HEK293 (cell line): Measurements from ENCODE around the gene ZFYVE28.

ENCODE experiments used
- CTCF ChIA-PET: fragments of 350-600 bp; formaldehyde crosslinking; extraction: SDS; loops from one replicate; lab custom pipeline; 2021; ENCODE audit warnings: antibody characterized with exemption; lab: Yijun Ruan, JAX
- POLR2A ChIA-PET: fragments of 300-600 bp; formaldehyde crosslinking; extraction: SDS; loops from one replicate; lab custom pipeline; 2020; ENCODE audit warnings: antibody characterized with exemption, inconsistent platforms; lab: Yijun Ruan, JAX
- H3K27ac ChIP-seq: fragments of 200-500 bp; sonication (Bioruptor generic); 2 replicates; pipeline ENCODE4 v1.5.1; 2014; ENCODE audit warnings: low read depth, low read length, control low read depth, inconsistent platforms; ENCODE audit errors: extremely low read depth
- H3K36me3 ChIP-seq, 2 experiments: fragments of 200-500 bp in 1 of 2; sonication (Bioruptor generic) in 1 of 2; 1 replicate in 1 of 2; 2 replicates in 1 of 2; pipeline ENCODE4 v1.5.1; 2014 to 2017; ENCODE audit warnings: inconsistent platforms in 2 of 2, low read length in 2 of 2; ENCODE audit not compliant: control insufficient read depth in 2 of 2, insufficient read depth in 1 of 2
- H3K4me1 ChIP-seq: fragments of 200-500 bp; sonication (Bioruptor generic); 2 replicates; pipeline ENCODE4 v1.5.1; 2014; ENCODE audit warnings: mild to moderate bottlenecking, low read length, inconsistent platforms; ENCODE audit not compliant: control insufficient read depth, insufficient read depth
- H3K4me3 ChIP-seq: 2 replicates; pipeline ENCODE4 v1.5.1; 2011; ENCODE audit warnings: low read depth, mild to moderate bottlenecking, control low read depth, low read length, moderate library complexity
- H3K9me3 ChIP-seq: fragments of 200-500 bp; sonication (Bioruptor generic); 2 replicates; pipeline ENCODE4 v1.5.1; 2014; ENCODE audit warnings: low read depth, low read length, inconsistent platforms; ENCODE audit not compliant: control insufficient read depth, insufficient read depth
- ATF2 ChIP-seq: fragments of 450-650 bp; formaldehyde crosslinking; IDR thresholded peaks from 2 replicates; pipeline ENCODE4 v1.5.1; 2016; ENCODE audit warnings: missing biosample characterization, missing genetic modification characterization, low read depth
- GLI4 ChIP-seq: fragments of 450-650 bp; formaldehyde crosslinking; IDR thresholded peaks from 2 replicates; pipeline ENCODE4 v1.5.1; 2016; ENCODE audit warnings: missing biosample characterization, missing genetic modification characterization
- GLIS1 ChIP-seq: fragments of 450-650 bp; formaldehyde crosslinking; IDR thresholded peaks from 2 replicates; pipeline ENCODE4 v1.5.1; 2016; ENCODE audit warnings: missing biosample characterization, missing genetic modification characterization
- GLIS2 ChIP-seq: fragments of 450-650 bp; formaldehyde crosslinking; IDR thresholded peaks from 2 replicates; pipeline ENCODE4 v1.5.1; 2016; ENCODE audit warnings: missing biosample characterization, missing genetic modification characterization
- HOXD13 ChIP-seq: sonication (generic); formaldehyde crosslinking; IDR thresholded peaks from 2 replicates; pipeline ENCODE4 v1.8.0; 2022; ENCODE audit warnings: missing genetic modification reagents, borderline replicate concordance
- PRDM10 ChIP-seq: fragments of 450-650 bp; formaldehyde crosslinking; IDR thresholded peaks from 2 replicates; pipeline ENCODE4 v1.5.1; 2016; ENCODE audit warnings: missing biosample characterization, missing genetic modification characterization
- TCF7L2 ChIP-seq: IDR thresholded peaks from 2 replicates; pipeline ENCODE4 v1.6.1; 2011; ENCODE audit warnings: low read depth, mild to moderate bottlenecking, inconsistent platforms, low read length, moderate library complexity, borderline replicate concordance
- ZBTB10 ChIP-seq: fragments of 450-650 bp; formaldehyde crosslinking; IDR thresholded peaks from 2 replicates; pipeline ENCODE4 v1.5.1; 2016; ENCODE audit warnings: missing biosample characterization, missing genetic modification characterization
- ZBTB20 ChIP-seq: fragments of 450-650 bp; formaldehyde crosslinking; IDR thresholded peaks from 2 replicates; pipeline ENCODE4 v1.5.1; 2016; ENCODE audit warnings: missing biosample characterization, missing genetic modification characterization
- ZFP3 ChIP-seq: fragments of 450-650 bp; formaldehyde crosslinking; IDR thresholded peaks from 2 replicates; pipeline ENCODE4 v1.5.1; 2016; ENCODE audit warnings: low read depth, missing biosample characterization, missing genetic modification characterization
- ZIC2 ChIP-seq: fragments of 450-650 bp; formaldehyde crosslinking; IDR thresholded peaks from 2 replicates; pipeline ENCODE4 v1.5.1; 2016; ENCODE audit warnings: missing biosample characterization, missing genetic modification characterization
- ZNF184 ChIP-seq: fragments of 450-650 bp; IDR thresholded peaks from 2 replicates; pipeline ENCODE4 v1.5.1; 2018; ENCODE audit warnings: missing biosample characterization, mild to moderate bottlenecking, missing genetic modification characterization
- ZNF214 ChIP-seq: fragments of 450-650 bp; formaldehyde crosslinking; IDR thresholded peaks from 2 replicates; pipeline ENCODE4 v1.5.1; 2017; ENCODE audit warnings: missing biosample characterization, mild to moderate bottlenecking, missing genetic modification characterization, borderline replicate concordance
- ZNF221 ChIP-seq: fragments of 450-650 bp; formaldehyde crosslinking; IDR thresholded peaks from 2 replicates; pipeline ENCODE4 v1.5.1; 2017; ENCODE audit warnings: missing biosample characterization, missing genetic modification characterization, borderline replicate concordance
- ZNF335 ChIP-seq: fragments of 450-650 bp; formaldehyde crosslinking; conservative IDR thresholded peaks from 2 replicates; pipeline ENCODE4 v1.5.1; 2016; ENCODE audit warnings: missing biosample characterization, missing genetic modification characterization
- ZNF391 ChIP-seq: fragments of 450-650 bp; formaldehyde crosslinking; IDR thresholded peaks from 2 replicates; pipeline ENCODE4 v1.5.1; 2016; ENCODE audit warnings: low read depth, missing biosample characterization, missing genetic modification characterization, borderline replicate concordance
- ZNF548 ChIP-seq: fragments of 450-650 bp; formaldehyde crosslinking; IDR thresholded peaks from 2 replicates; pipeline ENCODE4 v1.5.1; 2016; ENCODE audit warnings: missing biosample characterization, missing genetic modification characterization
- ZNF549 ChIP-seq: fragments of 450-650 bp; IDR thresholded peaks from 2 replicates; pipeline ENCODE4 v1.5.1; 2018; ENCODE audit warnings: missing biosample characterization, missing genetic modification characterization, mild to moderate bottlenecking, inconsistent platforms, moderate library complexity
- ZNF639 ChIP-seq: fragments of 450-650 bp; formaldehyde crosslinking; IDR thresholded peaks from 2 replicates; pipeline ENCODE4 v1.5.1; 2016; ENCODE audit warnings: missing biosample characterization, missing genetic modification characterization
- ZNF768 ChIP-seq: fragments of 450-650 bp; formaldehyde crosslinking; IDR thresholded peaks from 2 replicates; pipeline ENCODE4 v1.5.1; 2018; ENCODE audit warnings: missing biosample characterization, mild to moderate bottlenecking, missing genetic modification characterization

Gene ZFYVE28

GRCh38 chr4:2297606-2298531 lies 120.6 kb downstream of the ZFYVE28 start (continued):
- no peak for TF ChIP-seq ZNF214 (tag by site-specific recombination)
- TF ChIP-seq TCF7L2, result no peak
- TF ChIP-seq HOXD13 (CRISPR knock-in tag), result no peak
- TF ChIP-seq ZFP3 (tag by site-specific recombination), result no peak

- H3K36me3 ChIP-seq, result no peaks in the 10 kb centered on the region
- no peak for TF ChIP-seq ZNF548 (tag by site-specific recombination)
- no peak for TF ChIP-seq ZNF221 (tag by site-specific recombination)
- no peak for TF ChIP-seq ZBTB10 (tag by site-specific recombination)
- no peak for TF ChIP-seq GLIS1 (tag by site-specific recombination)
- TF ChIP-seq ZNF391 (tag by site-specific recombination), result no peak
- no peak for TF ChIP-seq ZNF639 (tag by site-specific recombination)
- no peak for TF ChIP-seq ZIC2 (tag by site-specific recombination)
- no peaks in the 10 kb centered on the region for H3K4me1 ChIP-seq
- POLR2A ChIA-PET, result interaction anchor here (0.6 kb wide), 1 partner anchor 108 kb away, joined by 7 read pairs; no protein-coding TSS in a partner anchor
- no peak overlapping the region for H3K4me3 ChIP-seq
- CTCF ChIA-PET, result no interaction called here
- no peak overlapping the region for H3K27ac ChIP-seq
- no peaks in the 10 kb centered on the region for H3K9me3 ChIP-seq
Measured at GRCh38 chr4:2296631-2297601, 121.5 kb downstream of the ZFYVE28 start.

GRCh38 chr4:2295900-2296442 lies 122.5 kb downstream of the ZFYVE28 start:
- no peaks in the 10 kb centered on the region for H3K4me1 ChIP-seq
- ChIA-PET POLR2A (no interaction called here), CTCF (interaction anchor here (0.7 to 0.9 kb wide), 2 partner anchors 10 to 12 kb away, joined by 3 read pairs; no protein-coding TSS in a partner anchor)
- no peak overlapping the region for H3K4me3 ChIP-seq
- no peaks in the 10 kb centered on the region for H3K36me3 ChIP-seq
- H3K27ac ChIP-seq, result no peak overlapping the region
- no peaks in the 10 kb centered on the region for H3K9me3 ChIP-seq
- TF ChIP-seq ZNF335 (tag by site-specific recombination), result no peak
- TF ChIP-seq ZBTB20 (tag by site-specific recombination), result no peak
- TF ChIP-seq PRDM10 (tag by site-specific recombination), result no peak
- TF ChIP-seq ZNF768, result no peak
- no peak for TF ChIP-seq GLIS2 (tag by site-specific recombination)
- TF ChIP-seq ATF2, result no peak
- no peak for TF ChIP-seq ZNF549 (tag by site-specific recombination)
- no peak for TF ChIP-seq ZFP3 (tag by site-specific recombination)
- TF ChIP-seq GLI4 (tag by site-specific recombination), result no peak
- TF ChIP-seq ZNF184 (tag by site-specific recombination), result no peak
